WERI-Rb-1 (cell line): ENCODE results near the gene ACOT7.

ENCODE experiments used
- DNase-seq: peaks from one replicate; pipeline ENCODE4 v3.0.0-alpha.2; 2020
- H3K27ac ChIP-seq: fragments of 250-450 bp; sonication (Bioruptor Pico); 2 replicates; pipeline ENCODE4 v1.5.1; 2020; ENCODE audit warnings: mild to moderate bottlenecking, moderate library complexity
- H3K27me3 ChIP-seq: fragments of 250-450 bp; sonication (Bioruptor Pico); 2 replicates; pipeline ENCODE4 v1.5.1; 2021; ENCODE audit warnings: mild to moderate bottlenecking, low read depth, moderate library complexity; ENCODE audit not compliant: insufficient read depth, severe bottlenecking
- H3K36me3 ChIP-seq: fragments of 250-450 bp; sonication (Bioruptor Pico); 2 replicates; pipeline ENCODE4 v1.5.1; 2020; ENCODE audit warnings: mild to moderate bottlenecking, moderate library complexity
- H3K4me3 ChIP-seq: 2 replicates; pipeline ENCODE4 v1.5.1; 2011; ENCODE audit warnings: low read depth, mild to moderate bottlenecking, control low read depth, low read length
- H3K9me3 ChIP-seq: fragments of 250-450 bp; sonication (Bioruptor Pico); 2 replicates; pipeline ENCODE4 v1.5.1; 2021; ENCODE audit warnings: mild to moderate bottlenecking, moderate library complexity; ENCODE audit not compliant: severe bottlenecking
- CTCF ChIP-seq: IDR thresholded peaks from 2 replicates; pipeline ENCODE4 v1.5.1; 2011; ENCODE audit warnings: low read depth, mild to moderate bottlenecking, control low read depth, inconsistent platforms, low read length

Gene ACOT7

GRCh38 chr1:6271006-6271405, 122.6 kb downstream of the ACOT7 start:
- no peak for DNase-seq
- H3K4me3 ChIP-seq: no peak overlapping the region
- H3K27ac ChIP-seq: no peak overlapping the region; the same call in 1 of the 2 replicates
- no peaks in the 10 kb centered on the region for H3K9me3 ChIP-seq
- H3K27me3 ChIP-seq: no peaks in the 10 kb centered on the region
- TF ChIP-seq CTCF: no peak
- peaks cover 9% of the 10 kb centered on the region for H3K36me3 ChIP-seq

GRCh38 chr1:6270401-6270800, 123.2 kb downstream of the ACOT7 start:
- Histone ChIP-seq H3K27ac (no peak overlapping the region; the same call in 1 of the 2 replicates), H3K4me3 (no peak overlapping the region), H3K27me3 (no peaks in the 10 kb centered on the region), H3K36me3 (peaks cover 9% of the 10 kb centered on the region), H3K9me3 (no peaks in the 10 kb centered on the region)
- DNase-seq: no peak
- no peak for TF ChIP-seq CTCF

GRCh38 chr1:6269720-6270400, 123.7 kb downstream of the ACOT7 start:
- DNase-seq: peak; percentile 65
- no peak overlapping the region for H3K4me3 ChIP-seq

GRCh38 chr1:6269296-6269695, 124.3 kb downstream of the ACOT7 start:
- H3K36me3 ChIP-seq: peaks cover 10% of the 10 kb centered on the region
- no peaks in the 10 kb centered on the region for H3K9me3 ChIP-seq
- H3K27ac ChIP-seq: peak overlapping the region; percentile 44; the same call in 1 of the 2 replicates
- no peak overlapping the region for H3K4me3 ChIP-seq
- no peak for TF ChIP-seq CTCF
- no peak for DNase-seq
- no peaks in the 10 kb centered on the region for H3K27me3 ChIP-seq

More at GRCh38 chr1:6269720-6270400, 123.7 kb downstream of the ACOT7 start:
- Histone ChIP-seq H3K36me3 (peaks cover 9% of the 10 kb centered on the region), H3K27me3 (no peaks in the 10 kb centered on the region), H3K27ac (peak overlapping the region; percentile 44), H3K9me3 (no peaks in the 10 kb centered on the region)
- TF ChIP-seq CTCF: no peak

- peak; percentile 36 for TF ChIP-seq CTCF
- peaks cover 13% of the 10 kb centered on the region for H3K36me3 ChIP-seq
Measured at GRCh38 chr1:6268415-6268814, 125.2 kb downstream of the ACOT7 start.

More at GRCh38 chr1:6268415-6268814, 125.2 kb downstream of the ACOT7 start:
- Histone ChIP-seq H3K4me3 (no peak overlapping the region), H3K27ac (no peak overlapping the region), H3K27me3 (no peaks in the 10 kb centered on the region), H3K9me3 (no peaks in the 10 kb centered on the region)
- DNase-seq: peak; percentile 43
